K562 treated with DMSO at 1 percent for 12 hours (cell line): ENCODE measurements around the gene RHNO1. TPM values are rescaled to one million over a fixed set of nuclear protein-coding genes. Genes with fewer than 3 reads are reported as not detected.

Experiments used
- total RNA-seq: library from RNA; unstranded; fragments of 300-600 nt; gene quantifications from 2 replicates; pipeline ENCODE4 v1.2.3, GENCODE V29; 2022; ENCODE audit not compliant: insufficient read depth

The RHNO1 gene
- 17.0 and 25.7 TPM in 2 replicates for total RNA-seq

GRCh38 chr12:2877047-2877952 lies at the start of gene RHNO1, which contains the start of gene FOXM1:
TSS of gene RHNO1 (plus strand) at chr12:2877223. CDS start at chr12:2885367, 8,144 bp downstream.
TSS of gene FOXM1 (minus strand) at chr12:2877174. CDS start at chr12:2874478, 2,696 bp downstream.

GRCh38 chr12:2834581-2835491 lies 42.2 kb upstream of the RHNO1 start, which contains the start of gene NRIP2:
TSS of gene NRIP2 (minus strand) at chr12:2835035. CDS start at chr12:2834983, 52 bp downstream.

GRCh38 chr12:2857021-2857431 lies 20.0 kb upstream of the RHNO1 start, which contains the start of gene TEX52:
TSS of gene TEX52 (minus strand) at chr12:2857039. CDS start at chr12:2857026, 13 bp downstream.

GRCh38 chr12:2890388-2891239 lies 13.6 kb downstream of the RHNO1 start, which contains the start of gene TULP3:
TSS of gene TULP3 (plus strand) at chr12:2890891. CDS start at chr12:2890948, 57 bp downstream.

Other genes starting within 250 kb of the RHNO1 start
- 24.7 and 33.2 TPM in 2 replicates for gene FKBP4, start 82.3 kb upstream of the RHNO1 start, total RNA-seq
- 6.8 and 20.1 TPM in 2 replicates for gene ITFG2, start 64.6 kb upstream of the RHNO1 start, total RNA-seq
- 0.44 TPM in 1 of 2 replicates, not detected in the other for gene NRIP2, start 42.2 kb upstream of the RHNO1 start, total RNA-seq
- not detected in 2 replicates for gene TEX52, start 20.2 kb upstream of the RHNO1 start, total RNA-seq
- gene FOXM1, start within 50 bp of the RHNO1 start, total RNA-seq: 27.1 and 52.3 TPM in 2 replicates
- gene TULP3, start 13.7 kb downstream of the RHNO1 start, total RNA-seq: 4.8 and 13.3 TPM in 2 replicates
- gene TEAD4, start 82.2 kb downstream of the RHNO1 start, total RNA-seq: 10.8 and 15.3 TPM in 2 replicates
- gene TSPAN9, start 200.2 kb downstream of the RHNO1 start, total RNA-seq: 1.2 and 2.3 TPM in 2 replicates